Keratinocyte (primary cell): Measurements from ENCODE around the gene DDX47.

Experiments
- CTCF ChIP-seq, 3 experiments: IDR thresholded peaks in 1 of 3; conservative IDR thresholded peaks in 1 of 3; optimal IDR thresholded peaks in 1 of 3; 2 replicates in 2 of 3; 3 replicates in 1 of 3; pipeline versions ENCODE3 to v1.5.1; 2011; ENCODE audit warnings: low read length in 3 of 3, mild to moderate bottlenecking in 3 of 3, moderate library complexity in 2 of 3, control low read depth in 1 of 3, inconsistent platforms in 1 of 3; ENCODE audit not compliant: insufficient read depth in 2 of 3; ENCODE audit errors: extremely low read depth in 1 of 3
- EZH2 ChIP-seq: IDR thresholded peaks from one replicate; pipeline ENCODE4 v1.6.1; 2012; ENCODE audit warnings: inconsistent platforms, mild to moderate bottlenecking, low read length, moderate library complexity

DNA sequence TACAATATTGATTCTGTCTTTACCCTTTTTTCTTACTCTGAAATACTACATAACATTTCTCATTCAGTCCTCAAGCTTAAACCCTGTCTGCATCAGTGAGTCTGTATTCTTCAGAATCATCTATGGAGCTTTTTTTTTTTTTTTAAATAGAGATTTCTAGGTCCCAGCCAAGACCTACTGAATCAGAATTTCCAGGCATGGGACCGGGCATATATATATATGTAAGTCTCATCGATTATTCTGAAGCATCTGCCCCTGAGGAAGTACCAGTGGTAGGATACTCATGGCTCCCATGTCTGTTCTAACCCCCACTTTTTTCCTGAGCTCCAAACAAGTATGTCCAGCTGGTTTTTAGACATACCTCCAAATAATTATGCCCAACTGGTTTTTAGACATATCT, 6.1 kb downstream of the DDX47 start:
- TF ChIP-seq CTCF (optimal IDR thresholded peaks at IDR 0.05 in 1 of 3, IDR thresholded peaks at IDR 0.05 in 1 of 3, conservative IDR thresholded peaks at IDR 0.05 in 1 of 3; ENCODE audit: extremely low read depth in 1 of 3, insufficient read depth in 2 of 3, low read length in 3 of 3) (no peak), EZH2 (no peak)
